HG02678 (cell line): ENCODE results near the gene SLC38A5.

ENCODE experiments used
- ATAC-seq: cut with Tn5 transposase; IDR thresholded peaks from one replicate; pipeline ENCODE4 v1.9.1; 2021; ENCODE audit warnings: mild to moderate bottlenecking, moderate library complexity; ENCODE audit not compliant: unreplicated experiment

Gene SLC38A5

GRCh38 chrX:48492293-48492910 lies 22.3 kb upstream of the SLC38A5 start:
- ATAC-seq, result no peak

- no peak for ATAC-seq
These were observed 21.7 kb upstream of the SLC38A5 start for GRCh38 chrX:48491809-48492208.

DNA sequence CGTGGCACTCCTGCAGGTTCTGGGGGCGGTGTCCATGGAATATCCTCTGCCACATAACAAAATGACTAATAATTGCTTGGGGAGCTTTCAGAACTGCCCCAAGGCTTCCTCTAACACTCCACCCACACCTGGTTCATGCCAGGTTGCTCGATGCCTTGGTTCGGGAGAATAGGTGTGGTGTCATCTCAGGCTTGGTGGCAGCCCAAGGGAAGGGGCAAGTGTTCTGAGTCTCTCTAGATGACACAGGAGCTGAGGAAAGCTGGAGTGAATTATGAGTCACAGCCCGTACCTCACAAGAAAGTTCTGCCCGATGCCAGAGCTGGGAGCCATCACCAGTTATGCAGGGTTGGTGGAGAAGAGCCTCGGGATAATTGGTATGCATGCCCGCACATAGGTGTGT lies 20.6 kb upstream of the SLC38A5 start:
- no peak for ATAC-seq

- no peak for ATAC-seq
These were observed 19.8 kb upstream of the SLC38A5 start for GRCh38 chrX:48489892-48490291.

DNA sequence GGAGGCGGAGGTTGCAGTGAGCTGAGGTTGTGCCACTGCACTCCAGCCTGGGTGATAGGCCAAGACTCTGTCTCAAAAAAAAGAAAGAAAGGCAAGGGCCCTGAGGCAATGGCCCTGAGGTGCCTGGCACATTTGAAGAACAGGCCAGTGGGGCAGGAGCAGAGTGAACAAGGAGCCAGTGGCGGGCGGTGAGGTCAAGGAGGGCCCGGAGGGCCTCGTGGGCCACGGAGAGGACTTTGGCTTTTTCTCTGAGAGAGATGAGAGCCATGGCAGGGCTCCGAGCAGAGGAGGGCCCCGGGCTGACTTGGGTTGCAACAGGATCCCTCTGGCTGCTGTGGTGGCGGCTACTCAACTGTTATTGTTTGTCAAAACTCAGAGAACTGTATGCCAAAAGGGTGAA lies 19.2 kb upstream of the SLC38A5 start:
- no peak for ATAC-seq

DNA sequence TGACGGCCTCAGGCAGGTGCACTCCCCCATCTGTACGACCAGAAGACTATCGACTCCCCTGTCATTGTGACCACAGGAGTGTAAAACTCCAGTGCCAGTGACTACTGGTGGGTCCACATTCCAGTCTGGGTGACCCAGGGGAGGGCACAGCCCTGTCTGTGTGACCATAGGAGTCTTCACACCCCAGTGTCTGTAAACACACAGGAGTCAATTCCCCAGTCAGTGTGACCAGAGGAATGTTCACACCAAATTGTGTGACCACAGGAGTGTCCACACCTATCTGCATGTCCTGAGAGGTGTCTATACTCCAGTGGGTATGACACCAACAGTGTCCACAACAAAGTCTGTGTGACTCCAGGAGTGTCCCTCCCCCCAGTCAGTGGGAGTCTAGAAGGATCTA lies 18.0 kb upstream of the SLC38A5 start:
- ATAC-seq, result no peak

GRCh38 chrX:48487362-48487798 lies 17.3 kb upstream of the SLC38A5 start:
- no peak for ATAC-seq

- ATAC-seq, result no peak
These were observed 12.5 kb upstream of the SLC38A5 start for GRCh38 chrX:48482526-48482925.

- no peak for ATAC-seq
These were observed 10.5 kb upstream of the SLC38A5 start for GRCh38 chrX:48480583-48480982.

- ATAC-seq, result no peak
These were observed 10.1 kb upstream of the SLC38A5 start for GRCh38 chrX:48480142-48480541.

DNA sequence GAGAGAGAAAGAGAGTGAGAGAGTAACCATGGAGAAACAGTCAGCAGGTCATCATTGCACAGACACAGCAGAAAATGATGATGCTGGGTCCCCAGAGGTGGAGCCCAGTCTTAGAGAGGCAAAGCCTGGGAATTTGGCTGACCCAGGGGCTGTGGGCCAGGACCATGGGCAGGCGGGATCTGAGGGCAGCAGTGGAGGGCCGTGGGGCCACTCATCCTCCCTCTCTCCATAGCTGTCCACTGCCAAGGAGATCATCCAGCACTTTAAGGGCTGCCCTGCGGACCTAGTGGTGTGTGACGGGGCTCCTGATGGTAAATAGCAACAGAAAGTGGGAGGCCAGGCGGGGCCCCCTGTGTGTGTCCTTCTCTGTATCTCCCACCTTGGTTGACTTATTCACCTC lies 8.7 kb upstream of the SLC38A5 start:
- no peak for ATAC-seq

GRCh38 chrX:48477960-48478755 lies 8.1 kb upstream of the SLC38A5 start:
- ATAC-seq, result no peak

DNA sequence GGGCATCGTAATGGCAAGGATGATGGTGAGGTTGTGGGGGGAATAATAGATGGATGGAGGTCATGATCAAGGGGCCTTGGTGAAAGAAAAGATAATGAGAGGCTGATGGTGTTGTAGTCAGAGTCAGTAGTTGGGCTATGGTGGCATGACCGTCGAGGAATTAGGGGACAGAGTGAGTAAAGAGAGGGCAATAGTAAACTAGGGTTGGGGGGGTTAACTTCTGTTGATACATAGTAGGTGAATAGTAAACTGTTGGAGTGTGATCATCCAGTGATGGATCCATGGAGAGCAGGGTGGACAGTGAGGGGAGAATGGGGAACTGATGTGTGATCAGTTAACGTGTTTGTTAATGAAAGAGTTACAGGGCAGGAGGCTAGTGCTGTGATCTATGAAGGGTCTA lies 6.9 kb upstream of the SLC38A5 start:
- no peak for ATAC-seq

DNA sequence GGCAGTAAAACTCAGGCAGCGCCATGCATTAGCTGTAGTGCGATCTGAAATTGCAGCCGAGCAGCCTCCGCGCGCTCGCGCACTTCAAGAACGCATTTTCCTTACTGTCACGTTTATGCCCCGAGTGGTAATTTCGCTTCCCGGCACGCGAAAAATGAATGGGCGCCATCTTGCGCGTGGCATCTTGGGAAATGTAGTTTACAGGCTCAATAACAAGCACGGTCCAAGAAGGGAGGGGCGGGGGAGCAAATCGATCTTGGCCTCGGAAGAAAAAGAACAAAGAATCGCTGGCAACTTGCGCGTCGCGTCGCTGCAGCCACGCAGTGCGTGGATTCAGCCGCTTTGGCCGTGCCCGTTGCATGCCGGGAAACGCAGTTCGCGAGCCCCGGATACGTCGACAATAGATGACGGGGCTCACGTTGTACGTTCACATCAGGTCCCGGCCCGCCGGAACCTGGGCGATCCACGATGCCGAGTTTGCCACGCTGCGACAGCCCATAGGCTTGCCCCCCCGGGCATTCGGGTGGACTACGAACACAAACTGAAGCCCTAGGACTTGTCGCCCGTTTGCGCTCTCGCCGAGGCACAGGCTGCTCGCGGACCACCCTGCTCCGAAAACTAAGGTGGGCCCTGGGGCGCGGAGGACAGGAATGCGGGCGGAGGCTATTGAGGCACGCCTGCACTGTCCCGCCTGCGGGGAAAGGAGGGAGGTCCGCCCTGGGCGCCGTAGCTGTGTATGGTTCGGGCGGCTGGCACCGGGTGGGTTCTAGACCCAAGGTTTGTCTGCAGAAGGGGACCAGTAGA lies 5.9 kb upstream of the SLC38A5 start, which contains the start of gene FTSJ1:
FTSJ1 (plus strand) TSS at position 426 of the 804 bp plus-strand sequence. CDS start 1,849 bp downstream, outside the sequence.
- ATAC-seq, result peak; percentile 90

GRCh38 chrX:48475296-48475695 lies 5.2 kb upstream of the SLC38A5 start:
- ATAC-seq, result no peak

GRCh38 chrX:48474581-48474980 lies 4.5 kb upstream of the SLC38A5 start:
- ATAC-seq, result no peak

GRCh38 chrX:48474127-48474526 lies 4.1 kb upstream of the SLC38A5 start:
- ATAC-seq, result no peak

DNA sequence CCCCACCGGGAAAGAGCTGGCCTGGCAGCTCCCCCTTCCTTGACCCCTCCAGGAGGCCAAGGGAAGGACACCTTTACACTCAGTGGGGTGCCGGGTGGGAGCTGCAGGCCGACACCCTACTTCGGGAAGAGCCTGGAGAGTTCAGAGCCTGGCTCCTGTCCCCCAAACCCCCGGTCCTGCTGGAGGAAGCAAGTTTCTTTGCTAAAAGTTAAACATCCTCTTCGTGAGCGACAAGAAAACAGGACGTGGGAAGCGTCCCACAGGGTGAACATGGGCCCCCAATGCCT lies 3.6 kb upstream of the SLC38A5 start:
- ATAC-seq, result no peak

GRCh38 chrX:48472851-48473703 lies 3.0 kb upstream of the SLC38A5 start:
- no peak for ATAC-seq

GRCh38 chrX:48472225-48472624 lies 2.2 kb upstream of the SLC38A5 start:
- no peak for ATAC-seq

DNA sequence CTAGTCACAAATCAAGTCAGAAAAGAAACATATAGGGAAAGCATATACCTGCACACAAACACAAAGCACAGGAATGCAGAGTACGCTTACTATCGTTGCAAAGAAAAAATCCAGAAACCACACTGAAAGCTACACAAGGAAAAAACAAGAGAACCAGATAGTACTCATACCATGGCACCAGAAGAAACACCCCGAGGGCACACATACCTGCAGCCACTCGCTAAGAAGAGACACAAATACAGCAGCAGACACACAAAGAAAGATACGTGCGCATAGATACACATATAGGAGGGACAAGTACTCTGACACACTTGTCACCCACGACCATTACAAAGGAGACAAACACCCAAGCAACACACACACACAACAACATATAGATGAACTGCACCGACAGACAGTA lies 1.4 kb upstream of the SLC38A5 start:
- ATAC-seq, result no peak
